Cardiac muscle cell (in vitro differentiated cells and primary cell): ENCODE measurements around the gene ARHGAP30. TPM values are rescaled to one million over a fixed set of nuclear protein-coding genes. Genes with fewer than 3 reads are reported as not detected.
A peak's percentile ranks its signal among the peaks of the same experiment; 100 is the strongest.
"Not testable (repeated sequence)": the region's sequence is repeated elsewhere in the genome, so short reads cannot be mapped to it uniquely, and the experiment has no call there.

Experiments used
- DNase-seq, 2 donors: peaks; one replicate each; pipeline versions ENCODE4 v3.0.0 to v3.0.0-alpha.2; 2010 to 2017; ENCODE audit warnings: low read depth in 1 of 2, low spot score in 1 of 2
- H3K27ac ChIP-seq: fragments of 200-600 bp; sonication (generic); 2 replicates; pipeline ENCODE4 v1.5.1; 2016
- H3K27me3 ChIP-seq: fragments of 200-600 bp; sonication (generic); 2 replicates; pipeline ENCODE4 v1.6.0; 2016; ENCODE audit warnings: control low read depth
- H3K36me3 ChIP-seq: fragments of 200-600 bp; sonication (generic); 2 replicates; pipeline ENCODE4 v1.5.1; 2016; ENCODE audit warnings: control low read depth
- H3K4me1 ChIP-seq: fragments of 200-600 bp; sonication (generic); 2 replicates; pipeline ENCODE4 v1.8.1; 2017; ENCODE audit warnings: low read depth, mild to moderate bottlenecking, mixed run types
- H3K4me3 ChIP-seq: fragments of 200-600 bp; sonication (generic); 2 replicates; pipeline ENCODE4 v1.5.1; 2016; ENCODE audit warnings: mild to moderate bottlenecking
- H3K9me3 ChIP-seq: fragments of 200-600 bp; sonication (generic); 2 replicates; pipeline ENCODE4 v1.5.1; 2017; ENCODE audit warnings: low read depth, mild to moderate bottlenecking, control low read depth
- CTCF ChIP-seq: IDR thresholded peaks from 2 replicates; pipeline ENCODE4 v1.5.1; 2012; ENCODE audit warnings: low read depth, mild to moderate bottlenecking, low read length
- polyA plus RNA-seq: library from polyadenylated mRNA; unstranded; fragments of >200 nt; fragmentation: Nextera tagmentation; extraction: Ambion mirVana; gene quantifications from 2 replicates; pipeline ENCODE4 v1.2.1, GENCODE V29; 2016
- total RNA-seq: library from RNA; depleted of rRNA; stranded (reverse); fragments of >200 nt; gene quantifications from 2 replicates; pipeline ENCODE4 v1.2.3, GENCODE V29; 2016

ARHGAP30 gene
- total and polyA plus RNA-seq, 2 experiments from 2014 or later: 1.9 TPM; not detected in 1

GRCh38 chr1:161033751-161034150, 35.9 kb downstream of the ARHGAP30 start:
- no peak for TF ChIP-seq CTCF
- Histone ChIP-seq H3K27ac (peak overlapping the region; percentile 41), H3K4me1 (peaks cover 44% of the 10 kb centered on the region), H3K9me3 (no peaks in the 10 kb centered on the region), H3K36me3 (no peaks in the 10 kb centered on the region), H3K27me3 (no peaks in the 10 kb centered on the region), H3K4me3 (no peak overlapping the region)
- no peak for DNase-seq

DNA sequence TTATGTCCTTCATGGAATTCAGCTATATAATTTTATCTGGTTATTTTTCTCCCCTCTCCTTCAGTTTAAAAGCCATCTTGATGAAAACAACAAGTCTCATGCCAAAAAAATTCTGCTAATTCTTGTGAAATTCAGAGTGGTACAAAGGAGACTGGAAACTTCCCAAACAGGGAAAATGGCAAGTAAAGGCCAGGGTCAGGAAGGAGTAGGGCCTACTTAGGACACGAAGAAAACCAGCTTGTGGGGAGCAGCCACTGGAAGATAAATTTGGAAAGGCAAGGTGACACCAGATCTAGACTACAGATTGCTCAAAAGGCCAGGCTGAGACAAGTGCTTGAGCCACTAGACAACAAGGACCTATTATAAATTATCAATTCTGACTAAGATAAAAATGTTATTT, 37.3 kb downstream of the ARHGAP30 start:
- DNase-seq: peak; percentile 35 to 53
- peak overlapping the region; percentile 91 for H3K27ac ChIP-seq

GRCh38 chr1:161031874-161032273, 37.8 kb downstream of the ARHGAP30 start:
- Histone ChIP-seq H3K36me3 (no peaks in the 10 kb centered on the region), H3K9me3 (no peaks in the 10 kb centered on the region), H3K27me3 (no peaks in the 10 kb centered on the region)

More for the DNA sequence above, 37.3 kb downstream of the ARHGAP30 start:
- Histone ChIP-seq H3K4me3 (no peak overlapping the region), H3K27me3 (no peaks in the 10 kb centered on the region), H3K36me3 (no peaks in the 10 kb centered on the region), H3K9me3 (no peaks in the 10 kb centered on the region), H3K4me1 (peaks cover 36% of the 10 kb centered on the region)
- TF ChIP-seq CTCF: no peak

DNA sequence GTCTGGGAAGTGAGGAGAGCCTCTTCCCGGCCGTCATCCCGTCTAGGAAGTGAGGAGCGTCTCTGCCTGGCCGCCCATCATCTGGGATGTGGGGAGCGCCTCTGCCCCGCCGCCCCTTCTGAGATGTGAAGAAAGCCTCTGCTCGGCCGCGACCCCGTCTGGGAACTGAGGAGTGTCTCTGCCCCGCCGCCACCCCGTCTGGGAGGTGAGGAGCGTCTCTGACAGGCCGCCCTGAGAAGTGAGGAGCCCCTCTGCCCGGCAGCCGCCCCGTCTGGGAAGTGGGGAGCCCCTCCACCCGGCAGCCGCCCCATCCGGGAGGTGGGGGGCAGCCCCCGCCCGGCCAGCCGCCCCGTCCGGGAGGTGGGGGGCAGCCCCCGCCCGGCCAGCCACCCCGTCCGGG, 40.2 kb downstream of the ARHGAP30 start:
- H3K4me1 ChIP-seq: peaks cover 24% of the 10 kb centered on the region
- not testable (repeated sequence) for H3K9me3 ChIP-seq, H3K27me3 ChIP-seq, H3K27ac ChIP-seq, DNase-seq, H3K4me3 ChIP-seq, H3K36me3 ChIP-seq

More at GRCh38 chr1:161031874-161032273, 37.8 kb downstream of the ARHGAP30 start:
- no peak for TF ChIP-seq CTCF
- no peak for DNase-seq
- no peak overlapping the region for H3K4me3 ChIP-seq
- peak overlapping the region; percentile 91 for H3K27ac ChIP-seq
- H3K4me1 ChIP-seq: peaks cover 31% of the 10 kb centered on the region

- not testable (repeated sequence) for H3K9me3 ChIP-seq, H3K27me3 ChIP-seq, H3K36me3 ChIP-seq, DNase-seq, H3K4me3 ChIP-seq, H3K27ac ChIP-seq, H3K4me1 ChIP-seq
These were observed 42.7 kb downstream of the ARHGAP30 start for GRCh38 chr1:161026954-161027353.

- not testable (repeated sequence) for H3K9me3 ChIP-seq, H3K36me3 ChIP-seq, H3K27ac ChIP-seq, DNase-seq, H3K27me3 ChIP-seq, H3K4me3 ChIP-seq
- H3K4me1 ChIP-seq: peaks cover 15% of the 10 kb centered on the region
These were observed 47.3 kb downstream of the ARHGAP30 start for GRCh38 chr1:161022432-161022831.

GRCh38 chr1:161021970-161022353, 47.7 kb downstream of the ARHGAP30 start:
- peaks cover 19% of the 10 kb centered on the region for H3K4me1 ChIP-seq
- DNase-seq: no peak
- no peak overlapping the region for H3K4me3 ChIP-seq
- H3K27ac ChIP-seq: no peak overlapping the region
- no peaks in the 10 kb centered on the region for H3K9me3 ChIP-seq
- H3K27me3 ChIP-seq: no peaks in the 10 kb centered on the region
- no peaks in the 10 kb centered on the region for H3K36me3 ChIP-seq
- no peak for TF ChIP-seq CTCF
